Nephron (organoid): Measurements from ENCODE around the gene GAK.
A peak's percentile ranks its signal among the peaks of the same experiment; 100 is the strongest.

Experiments used
- H3K27ac Mint-ChIP-seq, 3 experiments: 2 replicates each; pipeline ENCODE4 v1.8.0; 2020; ENCODE audit warnings: mixed read lengths in 3 of 3, mild to moderate bottlenecking in 2 of 3, moderate library complexity in 1 of 3
- H3K27me3 Mint-ChIP-seq: 2 replicates; pipeline ENCODE4 v1.8.0; 2021; ENCODE audit warnings: low read depth, mild to moderate bottlenecking, moderate library complexity, mixed read lengths
- H3K36me3 Mint-ChIP-seq: 2 replicates; pipeline ENCODE4 v1.8.0; 2020; ENCODE audit warnings: low read depth, mixed read lengths
- H3K4me1 Mint-ChIP-seq: 2 replicates; pipeline ENCODE4 v1.8.0; 2020; ENCODE audit warnings: mixed read lengths
- H3K4me3 Mint-ChIP-seq, 3 experiments: 2 replicates each; pipeline ENCODE4 v1.8.0; 2020; ENCODE audit warnings: mild to moderate bottlenecking in 3 of 3, mixed read lengths in 3 of 3, moderate library complexity in 2 of 3
- H3K9me3 Mint-ChIP-seq: 2 replicates; pipeline ENCODE4 v1.8.0; 2020; ENCODE audit warnings: mixed read lengths
- CTCF ChIP-seq, 3 experiments: fragments of 200-600 bp; sonication (generic); IDR thresholded peaks; one replicate each; pipeline ENCODE4 v1.5.0; 2021; ENCODE audit warnings: antibody characterized with exemption in 3 of 3; ENCODE audit not compliant: unreplicated experiment in 3 of 3

GAK gene

DNA sequence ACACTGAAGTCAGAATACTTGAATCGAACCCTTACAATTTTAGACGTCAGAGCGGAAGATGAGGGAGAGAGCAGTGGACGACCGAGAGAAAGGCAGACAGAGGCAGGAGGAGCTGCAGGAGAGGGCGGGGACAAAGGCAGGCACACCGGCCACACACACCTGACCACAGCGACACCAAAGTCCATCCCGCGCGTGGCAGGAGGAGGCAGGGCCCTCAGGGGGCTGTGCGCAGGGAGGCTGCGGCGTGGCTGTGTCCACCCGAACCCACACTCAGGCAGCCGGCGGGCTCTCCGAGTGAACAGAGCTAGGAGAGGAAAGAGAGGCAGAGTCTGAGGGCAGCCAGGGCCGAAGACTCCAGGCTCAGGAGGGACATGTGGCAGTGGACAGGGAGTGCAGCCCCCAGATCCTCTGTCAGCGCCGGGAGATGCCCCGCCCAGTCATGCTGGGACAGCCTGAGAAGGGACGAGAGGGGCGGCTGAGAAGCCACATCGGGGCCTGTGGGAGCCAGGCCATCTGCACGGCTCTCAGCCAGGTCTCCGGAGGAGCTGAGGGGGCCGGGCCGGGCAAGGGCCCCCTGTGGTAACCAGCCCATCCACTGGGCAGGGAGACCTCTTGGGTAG lies 20.1 kb downstream of the GAK start:
- no peaks in the 10 kb centered on the region for H3K27me3 Mint-ChIP-seq
- no peaks in the 10 kb centered on the region for H3K9me3 Mint-ChIP-seq
- peaks cover 24% of the 10 kb centered on the region for H3K4me1 Mint-ChIP-seq
- no peak overlapping the region for H3K4me3 Mint-ChIP-seq
- peaks cover 19% of the 10 kb centered on the region for H3K36me3 Mint-ChIP-seq
- peak overlapping the region in 1 of 3 experiments; percentile 34 for H3K27ac Mint-ChIP-seq
- TF ChIP-seq CTCF (IDR thresholded peaks at IDR 0.05; ENCODE audit: unreplicated experiment in 3 of 3) = no peak

- peaks cover 24% of the 10 kb centered on the region for H3K4me1 Mint-ChIP-seq
- H3K9me3 Mint-ChIP-seq = no peaks in the 10 kb centered on the region
- peak overlapping the region in 1 of 3 experiments; percentile 34 for H3K27ac Mint-ChIP-seq
- H3K27me3 Mint-ChIP-seq = no peaks in the 10 kb centered on the region
- H3K4me3 Mint-ChIP-seq = no peak overlapping the region
- peaks cover 22% of the 10 kb centered on the region for H3K36me3 Mint-ChIP-seq
- no peak for TF ChIP-seq CTCF (IDR thresholded peaks at IDR 0.05; ENCODE audit: unreplicated experiment in 3 of 3)
Observed at GRCh38 chr4:911221-911751, 20.8 kb downstream of the GAK start.

GRCh38 chr4:910366-911091 lies 21.6 kb downstream of the GAK start:
- peaks cover 20% of the 10 kb centered on the region for H3K4me1 Mint-ChIP-seq
- H3K9me3 Mint-ChIP-seq = no peaks in the 10 kb centered on the region
- no peak overlapping the region for H3K4me3 Mint-ChIP-seq
- H3K27me3 Mint-ChIP-seq = no peaks in the 10 kb centered on the region
- peaks cover 22% of the 10 kb centered on the region for H3K36me3 Mint-ChIP-seq
- no peak overlapping the region for H3K27ac Mint-ChIP-seq
- TF ChIP-seq CTCF (IDR thresholded peaks at IDR 0.05; ENCODE audit: unreplicated experiment in 3 of 3) = no peak

GRCh38 chr4:909821-910220 lies 22.3 kb downstream of the GAK start:
- Mint-ChIP-seq H3K9me3 (no peaks in the 10 kb centered on the region), H3K4me3 (no peak overlapping the region), H3K27me3 (no peaks in the 10 kb centered on the region), H3K27ac (no peak overlapping the region), H3K36me3 (peaks cover 22% of the 10 kb centered on the region), H3K4me1 (peaks cover 13% of the 10 kb centered on the region)
- TF ChIP-seq CTCF (IDR thresholded peaks at IDR 0.05; ENCODE audit: unreplicated experiment in 3 of 3) = no peak

GRCh38 chr4:909131-909571 lies 23.0 kb downstream of the GAK start:
- peaks cover 10% of the 10 kb centered on the region for H3K4me1 Mint-ChIP-seq
- no peak for TF ChIP-seq CTCF (IDR thresholded peaks at IDR 0.05; ENCODE audit: unreplicated experiment in 3 of 3)
- H3K4me3 Mint-ChIP-seq = no peak overlapping the region
- H3K27me3 Mint-ChIP-seq = no peaks in the 10 kb centered on the region
- no peak overlapping the region for H3K27ac Mint-ChIP-seq
- H3K9me3 Mint-ChIP-seq = no peaks in the 10 kb centered on the region
- peaks cover 22% of the 10 kb centered on the region for H3K36me3 Mint-ChIP-seq
